Astrocyte (in vitro differentiated cells and primary cell): ENCODE data around the gene NAA35.

Source experiments
- EZH2 ChIP-seq: IDR thresholded peaks from 2 replicates; pipeline ENCODE4 v1.6.1; 2012; ENCODE audit warnings: mild to moderate bottlenecking, low read length, inconsistent platforms; ENCODE audit not compliant: insufficient read depth
- TF ChIP-seq, protein P1 (sequence below): IDR thresholded peaks from 2 replicates; pipeline ENCODE4 v1.5.1; 2011; ENCODE audit warnings: low read depth, mild to moderate bottlenecking, inconsistent platforms, low read length, moderate library complexity; ENCODE audit not compliant: insufficient read depth

DNA sequence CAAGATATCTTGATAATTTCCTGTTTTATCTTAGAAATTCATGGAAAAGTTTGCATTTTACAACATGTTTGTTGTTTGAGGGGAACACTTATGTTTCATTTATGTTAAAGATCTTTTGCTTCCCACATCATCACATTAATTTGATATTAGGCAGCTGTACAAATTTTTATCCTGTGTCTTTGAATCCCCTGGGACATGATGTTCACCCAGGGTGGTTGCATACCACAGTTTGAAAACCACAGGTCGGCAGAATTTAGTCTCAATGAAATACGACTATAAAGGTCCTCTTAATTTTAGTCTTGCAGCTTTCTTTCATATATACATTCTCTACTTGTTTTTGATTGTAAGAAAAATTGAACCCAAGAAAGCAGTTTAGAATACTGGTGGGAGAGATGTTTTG lies 3.7 kb downstream of the NAA35 start:
- no peak for TF ChIP-seq EZH2
- TF ChIP-seq, protein P1, sequence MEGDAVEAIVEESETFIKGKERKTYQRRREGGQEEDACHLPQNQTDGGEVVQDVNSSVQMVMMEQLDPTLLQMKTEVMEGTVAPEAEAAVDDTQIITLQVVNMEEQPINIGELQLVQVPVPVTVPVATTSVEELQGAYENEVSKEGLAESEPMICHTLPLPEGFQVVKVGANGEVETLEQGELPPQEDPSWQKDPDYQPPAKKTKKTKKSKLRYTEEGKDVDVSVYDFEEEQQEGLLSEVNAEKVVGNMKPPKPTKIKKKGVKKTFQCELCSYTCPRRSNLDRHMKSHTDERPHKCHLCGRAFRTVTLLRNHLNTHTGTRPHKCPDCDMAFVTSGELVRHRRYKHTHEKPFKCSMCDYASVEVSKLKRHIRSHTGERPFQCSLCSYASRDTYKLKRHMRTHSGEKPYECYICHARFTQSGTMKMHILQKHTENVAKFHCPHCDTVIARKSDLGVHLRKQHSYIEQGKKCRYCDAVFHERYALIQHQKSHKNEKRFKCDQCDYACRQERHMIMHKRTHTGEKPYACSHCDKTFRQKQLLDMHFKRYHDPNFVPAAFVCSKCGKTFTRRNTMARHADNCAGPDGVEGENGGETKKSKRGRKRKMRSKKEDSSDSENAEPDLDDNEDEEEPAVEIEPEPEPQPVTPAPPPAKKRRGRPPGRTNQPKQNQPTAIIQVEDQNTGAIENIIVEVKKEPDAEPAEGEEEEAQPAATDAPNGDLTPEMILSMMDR, result no peak
